Prostate gland (tissue), 2 donors: ENCODE measurements around the gene SERPINB12.

Experiments
- CTCF ChIP-seq, 4 experiments: fragments of 200-600 bp in 2 of 4; fragments of 450-650 bp in 2 of 4; sonication (generic) in 2 of 4; IDR thresholded peaks; 1 replicate in 3 of 4; 2 replicates in 1 of 4; pipeline ENCODE4 v1.5.1; 2016 to 2019; ENCODE audit warnings: antibody characterized with exemption in 4 of 4, mild to moderate bottlenecking in 2 of 4, moderate library complexity in 2 of 4
- POLR2A ChIP-seq: fragments of 450-650 bp; IDR thresholded peaks from one replicate; pipeline ENCODE4 v1.6.1; 2016; ENCODE audit warnings: antibody characterized with exemption, mild to moderate bottlenecking

- TF ChIP-seq POLR2A, result no peak
- TF ChIP-seq CTCF (IDR thresholded peaks at IDR 0.05), result no peak
Measured at GRCh38 chr18:63551769-63552168, 9.6 kb downstream of the SERPINB12 start.
